Measurements from ENCODE around the gene NSF. TPM values are rescaled to one million over a fixed set of nuclear protein-coding genes. Genes with fewer than 3 reads are reported as not detected.

The NSF gene
- total RNA-seq, 1 experiment from 2014 or later: 56.5 TPM

DNA sequence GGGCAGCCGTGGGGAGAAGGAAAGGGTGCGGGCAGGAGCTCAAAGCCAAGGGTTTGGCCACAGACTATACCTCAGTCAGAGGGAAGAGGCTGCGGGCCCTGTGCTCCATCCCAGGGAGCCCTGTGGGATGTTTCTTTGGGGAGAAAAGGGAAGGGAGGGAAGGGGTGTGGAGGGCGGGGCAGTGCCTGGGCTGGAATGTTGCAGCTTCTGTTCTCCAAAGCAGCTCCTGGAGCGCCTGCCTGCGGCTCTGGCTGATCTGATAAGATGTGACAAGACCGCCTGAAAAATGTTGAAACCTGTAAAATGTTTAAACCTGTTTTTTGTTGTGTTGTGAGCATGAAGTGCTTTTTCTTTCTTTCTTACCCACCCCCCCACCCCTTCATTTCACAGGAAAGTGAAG is 195.2 kb downstream of the NSF start:
- H3K9me3 ChIP-seq (ENCODE audit: control insufficient read depth, insufficient read depth, low read depth, low read length): no peaks in the 10 kb centered on the region
- no peaks in the 10 kb centered on the region for H3K36me3 ChIP-seq (ENCODE audit: control insufficient read depth, insufficient read depth, low read length)
- intact Hi-C loops (cut with micrococcal nuclease; ENCODE audit: unreplicated experiment): no loop called here
- ChIA-PET POLR2A (no interaction called here), CTCF (no interaction called here)
- in situ Hi-C loops (cut with HindIII; ENCODE audit: low pct_unique_long_range_greater_than_20kb, low sequenced_read_pairs): no loop called here
- ATAC-seq: no peak
- no peak overlapping the region for H3K4me3 ChIP-seq (ENCODE audit: low read depth in 2 of 2, low read length in 2 of 2)
- no peaks in the 10 kb centered on the region for H3K27me3 ChIP-seq (ENCODE audit: control insufficient read depth, insufficient read depth, low read length)
- DNase-seq (ENCODE audit: low read depth, low spot score): no peak
- H3K4me1 ChIP-seq (ENCODE audit: control insufficient read depth, insufficient read depth, low read length): no peaks in the 10 kb centered on the region
- TF ChIP-seq POLR2AphosphoS5 (IDR thresholded peaks at IDR 0.05; ENCODE audit: low read depth, low read length) (no peak), REST (IDR thresholded peaks at IDR 0.05; ENCODE audit: insufficient read depth in 1 of 2, low read depth in 2 of 2, low read length in 1 of 2) (no peak), TCF7L2 (IDR thresholded peaks at IDR 0.05; ENCODE audit: low read depth, low read length) (no peak), SIN3A (IDR thresholded peaks at IDR 0.05; ENCODE audit: borderline replicate concordance, insufficient read depth, low read depth, low read length) (no peak), CTCF (IDR thresholded peaks at IDR 0.05) (no peak)
- BruUV-seq (replicated peaks): no TSS peak
- H3K27ac ChIP-seq (ENCODE audit: low read length): no peak overlapping the region

- ChIA-PET CTCF (no interaction called here), POLR2A (no interaction called here)
- no peak for DNase-seq (ENCODE audit: low read depth, low spot score)
- intact Hi-C loops (cut with micrococcal nuclease; ENCODE audit: unreplicated experiment) (no loop called here), in situ Hi-C loops (cut with HindIII; ENCODE audit: low pct_unique_long_range_greater_than_20kb, low sequenced_read_pairs) (no loop called here)
- Histone ChIP-seq H3K9me3 (ENCODE audit: control insufficient read depth, insufficient read depth, low read depth, low read length) (no peaks in the 10 kb centered on the region), H3K36me3 (ENCODE audit: control insufficient read depth, insufficient read depth, low read length) (no peaks in the 10 kb centered on the region), H3K27ac (ENCODE audit: low read length) (no peak overlapping the region), H3K4me1 (ENCODE audit: control insufficient read depth, insufficient read depth, low read length) (no peaks in the 10 kb centered on the region), H3K27me3 (ENCODE audit: control insufficient read depth, insufficient read depth, low read length) (no peaks in the 10 kb centered on the region), H3K4me3 (ENCODE audit: low read depth in 2 of 2, low read length in 2 of 2) (no peak overlapping the region)
- BruUV-seq (replicated peaks): no TSS peak
- no peak for ATAC-seq
- no peak for TF ChIP-seq CTCF (IDR thresholded peaks at IDR 0.05)
- TF ChIP-seq POLR2AphosphoS5 (IDR thresholded peaks at IDR 0.05; ENCODE audit: low read depth, low read length): no peak
- no peak for TF ChIP-seq REST (IDR thresholded peaks at IDR 0.05; ENCODE audit: insufficient read depth in 1 of 2, low read depth in 2 of 2, low read length in 1 of 2)
- TF ChIP-seq TCF7L2 (IDR thresholded peaks at IDR 0.05; ENCODE audit: low read depth, low read length): no peak
- TF ChIP-seq SIN3A (IDR thresholded peaks at IDR 0.05; ENCODE audit: borderline replicate concordance, insufficient read depth, low read depth, low read length): no peak
Measured at GRCh38 chr17:46787478-46787877, 197.0 kb downstream of the NSF start.

All from Panc1 (cell line).